K562 (cell line): ENCODE measurements around the gene CHML. TPM values are rescaled to one million over a fixed set of nuclear protein-coding genes. Genes with fewer than 3 reads are reported as not detected.

ENCODE experiments used
- ATAC-seq: fragments of 200-7000 bp; cut with Tn5 transposase; 3 replicates; pipeline ENCODE4 v1.9.1; 2020; ENCODE audit warnings: moderate library complexity
- BruUV-seq: library from RNA; stranded (reverse); fragments of 400-500 nt; replicated peaks from 2 replicates; lab custom pipeline; 2021; lab: Mats Ljungman, UMichigan
- CTCF ChIA-PET: fragments of 300-600 bp; formaldehyde crosslinking; extraction: SDS; loops from one replicate; lab custom pipeline; 2021; ENCODE audit warnings: low intra/inter-chr PET ratio; lab: Yijun Ruan, JAX
- POLR2A ChIA-PET: fragments of 300-600, 350-650 bp; sonication (Branson Sonifier 250); formaldehyde crosslinking; extraction: SDS; loops from one replicate; lab custom pipeline; 2021; ENCODE audit warnings: antibody characterized with exemption, inconsistent platforms; lab: Yijun Ruan, JAX
- DNase-seq, 4 experiments: peaks; one replicate each; pipeline versions ENCODE4 v3.0.0 to v3.0.0-alpha.2; 2011 to 2018; ENCODE audit warnings: low spot score in 3 of 4, mixed read lengths in 3 of 4; ENCODE audit errors: extremely low read depth in 1 of 4
- FAIRE-seq: peaks from 2 replicates; lab custom pipeline; 2011; peaks lifted over from hg19 to GRCh38; lab: Jason Lieb, UNC
- H2AFZ ChIP-seq: 2 replicates; pipeline ENCODE4 v1.6.0; 2011; ENCODE audit warnings: low read depth, low read length, control low read depth, inconsistent platforms
- H3K27ac ChIP-seq: fragments of 200-600 bp; 3 replicates; pipeline ENCODE4 v1.8.0; 2011; ENCODE audit warnings: low read depth, mild to moderate bottlenecking, control low read depth, inconsistent platforms, low read length, moderate library complexity, mixed read lengths; ENCODE audit errors: extremely low read depth
- H3K27me3 ChIP-seq, 2 experiments: fragments of 300-600 bp in 1 of 2; 2 replicates in 1 of 2; 3 replicates in 1 of 2; pipeline versions ENCODE4 v1.6.0 to v1.8.0; 2011; ENCODE audit warnings: inconsistent platforms in 2 of 2, low read length in 2 of 2, mild to moderate bottlenecking in 1 of 2, mixed read lengths in 1 of 2, moderate library complexity in 1 of 2; ENCODE audit not compliant: control insufficient read depth in 2 of 2, insufficient read depth in 2 of 2
- H3K36me3 ChIP-seq: fragments of 300-600 bp; 3 replicates; pipeline ENCODE4 v1.8.0; 2011; ENCODE audit warnings: mild to moderate bottlenecking, low read length, inconsistent platforms; ENCODE audit not compliant: control insufficient read depth, insufficient read depth
- H3K4me1 ChIP-seq, 2 experiments: fragments of 200-600 bp in 1 of 2; replicated peaks in 1 of 2; 2 replicates in 1 of 2; 3 replicates in 1 of 2; pipeline versions ENCODE4 v1.5.1 to v1.8.0; 2011; ENCODE audit warnings: inconsistent platforms in 2 of 2, low read length in 2 of 2, mild to moderate bottlenecking in 1 of 2, mixed read lengths in 1 of 2, moderate library complexity in 1 of 2; ENCODE audit not compliant: control insufficient read depth in 2 of 2, insufficient read depth in 2 of 2
- H3K4me2 ChIP-seq: 2 replicates; pipeline ENCODE4 v1.6.1; 2011; ENCODE audit warnings: low read length, control low read depth, inconsistent platforms, mixed read lengths; ENCODE audit not compliant: insufficient read depth
- H3K4me3 ChIP-seq: fragments of 200-600 bp; sonication (generic), shearing (Covaris generic); 2 replicates; pipeline ENCODE4 v1.5.1; 2016; ENCODE audit warnings: control low read depth, inconsistent platforms
- H3K79me2 ChIP-seq: fragments of 200-600 bp; 3 replicates; pipeline ENCODE4 v1.8.0; 2011; ENCODE audit warnings: low read length, inconsistent platforms; ENCODE audit not compliant: control insufficient read depth, insufficient read depth
- H3K9ac ChIP-seq, 2 experiments: 2 replicates each; pipeline versions ENCODE4 v1.6.0 to v1.6.1; 2011; ENCODE audit warnings: low read depth in 2 of 2, low read length in 2 of 2, control low read depth in 1 of 2, inconsistent platforms in 1 of 2, mild to moderate bottlenecking in 1 of 2, mixed read lengths in 1 of 2; ENCODE audit not compliant: insufficient read depth in 1 of 2
- H3K9me1 ChIP-seq: one replicate; pipeline ENCODE4 v1.6.0; 2011; ENCODE audit warnings: inconsistent platforms, mild to moderate bottlenecking, low read length, moderate library complexity; ENCODE audit not compliant: control insufficient read depth, insufficient read depth
- H3K9me3 ChIP-seq: replicated peaks from 2 replicates; pipeline ENCODE4 v1.5.1; 2011; ENCODE audit warnings: low read depth, low read length, inconsistent platforms; ENCODE audit not compliant: control insufficient read depth, insufficient read depth
- H4K20me1 ChIP-seq: replicated peaks from 2 replicates; pipeline ENCODE4 v1.6.1; 2011; ENCODE audit warnings: low read length, inconsistent platforms, mixed read lengths; ENCODE audit not compliant: control insufficient read depth, insufficient read depth
- BCL6 ChIP-seq: fragments of 250-450 bp; sonication (Bioruptor Pico); IDR thresholded peaks from 2 replicates; pipeline ENCODE4 v1.4.0; 2020
- EP400 ChIP-seq: fragments of 450-650 bp; IDR thresholded peaks from 2 replicates; pipeline ENCODE4 v1.6.1; 2017; ENCODE audit warnings: antibody characterized with exemption, mild to moderate bottlenecking, moderate library complexity
- MAX ChIP-seq: sonication (generic); formaldehyde crosslinking; IDR thresholded peaks from 2 replicates; pipeline ENCODE4 v1.9.0; 2022; ENCODE audit warnings: mild to moderate bottlenecking, missing genetic modification reagents
- MLX ChIP-seq, 2 experiments: fragments of 450-650 bp in 1 of 2; sonication (generic) in 1 of 2; formaldehyde crosslinking; conservative IDR thresholded peaks; 2 replicates each; pipeline versions ENCODE4 v1.4.0 to v1.8.1; 2020 to 2022; ENCODE audit warnings: mild to moderate bottlenecking in 1 of 2, missing genetic modification reagents in 1 of 2
- NCOA4 ChIP-seq: fragments of 450-650 bp; IDR thresholded peaks from 2 replicates; pipeline ENCODE4 v1.6.1; 2018; ENCODE audit warnings: mild to moderate bottlenecking; ENCODE audit not compliant: partially characterized antibody
- NELFE ChIP-seq: IDR thresholded peaks from 2 replicates; pipeline ENCODE4 v1.6.1; 2011; ENCODE audit warnings: mild to moderate bottlenecking; ENCODE audit not compliant: insufficient read depth, insufficient read length
- NFE2L1 ChIP-seq: fragments of 450-650 bp; IDR thresholded peaks from 2 replicates; pipeline ENCODE4 v1.6.1; 2016; ENCODE audit warnings: missing genetic modification characterization, low read depth, mild to moderate bottlenecking, missing compliant biosample characterization, moderate library complexity, borderline replicate concordance
- PHB2 ChIP-seq: fragments of 450-650 bp; IDR thresholded peaks from 2 replicates; pipeline ENCODE4 v1.6.1; 2017; ENCODE audit warnings: low read depth
- PPARD ChIP-seq: fragments of 250-450 bp; sonication (Bioruptor Pico); IDR thresholded peaks from 2 replicates; pipeline ENCODE4 v1.8.0; 2022; ENCODE audit warnings: inconsistent platforms, mild to moderate bottlenecking, moderate library complexity
- RB1 ChIP-seq: fragments of 450-650 bp; IDR thresholded peaks from 2 replicates; pipeline ENCODE4 v1.6.1; 2017; ENCODE audit warnings: low read depth, mild to moderate bottlenecking
- XRCC4 ChIP-seq: IDR thresholded peaks from one replicate; pipeline ENCODE4 v1.6.1; 2011; ENCODE audit not compliant: insufficient read depth, insufficient read length; ENCODE audit errors: extremely low read depth
- YBX1 ChIP-seq: fragments of 450-650 bp; IDR thresholded peaks from 2 replicates; pipeline ENCODE4 v1.7.1; 2016; ENCODE audit warnings: mild to moderate bottlenecking
- ZNF12 ChIP-seq: sonication (generic); formaldehyde crosslinking; IDR thresholded peaks from 2 replicates; pipeline ENCODE4 v1.4.0; 2020; ENCODE audit warnings: mild to moderate bottlenecking, missing genetic modification reagents
- WGBS: fragments of 100-300 bp; shearing (Covaris generic); methylation state at CpG from one replicate; pipeline ENCODE4 v1.1.6; 2016; ENCODE audit warnings: low coverage, mixed read lengths; ENCODE audit not compliant: insufficient coverage; ENCODE audit errors: missing lambda C conversion rate; 5-methylcytosine and 5-hydroxymethylcytosine counted together
- in situ Hi-C: fragments of 300-500 bp; cut with MboI; formaldehyde crosslinking; loops from 4 replicates; pipeline ENCODE4 v1.15.0; 2018; ENCODE audit warnings: inconsistent platforms, mixed read lengths
- intact Hi-C: fragments of 100-400 bp; cut with micrococcal nuclease; formaldehyde crosslinking; loops from 2 replicates; pipeline ENCODE4 v1.14.2; 2022
- polyA plus RNA-seq, 8 experiments: library from polyadenylated mRNA; depleted of rRNA in 4 of 8; stranded (reverse) in 5 of 8; unstranded in 3 of 8; fragments of >200 nt; fragmentation: Nextera tagmentation in 2 of 8; fragmentation: Illumina TruSeq in 1 of 8; extraction: Ambion mirVana in 2 of 8; extraction: Trizol in 1 of 8; gene quantifications; 2 replicates each; pipeline versions ENCODE4 v1.2.1 to v1.2.3, GENCODE V29; 2011 to 2014; ENCODE audit warnings: inconsistent platforms in 1 of 8, missing spikeins in 1 of 8
- total RNA-seq, 7 experiments: library from RNA; depleted of rRNA in 6 of 7; stranded (reverse); fragments of >200 nt in 6 of 7; fragmentation: Illumina TruSeq in 2 of 7; extraction: Trizol in 2 of 7; gene quantifications; 2 replicates each; pipeline versions ENCODE4 v1.2.1 to v1.2.3, GENCODE V29; 2011 to 2021; ENCODE audit warnings: low replicate concordance in 1 of 7
- TF ChIP-seq, protein P1 (sequence below): fragments of 450-650 bp; IDR thresholded peaks from one replicate; pipeline ENCODE4 v1.6.1; 2018; ENCODE audit warnings: mild to moderate bottlenecking, moderate library complexity; ENCODE audit not compliant: partially characterized antibody
- TF ChIP-seq, protein P2 (sequence below), 2 experiments: fragments of 450-650 bp; conservative IDR thresholded peaks; 2 replicates each; pipeline ENCODE4 v1.6.1; 2017; ENCODE audit warnings: mild to moderate bottlenecking in 2 of 2, moderate library complexity in 2 of 2
- TF ChIP-seq, protein P3 (sequence below): fragments of 450-650 bp; formaldehyde crosslinking; conservative IDR thresholded peaks from 2 replicates; pipeline ENCODE4 v1.4.0; 2022; ENCODE audit warnings: mild to moderate bottlenecking, missing genetic modification characterization

CHML gene
- total and polyA plus RNA-seq, 9 of the 15 experiments (the other 6 are each of a cell fraction or from before 2014, with no cell fraction given) = 13.0 to 88.3 (median 62.8) TPM

DNA sequence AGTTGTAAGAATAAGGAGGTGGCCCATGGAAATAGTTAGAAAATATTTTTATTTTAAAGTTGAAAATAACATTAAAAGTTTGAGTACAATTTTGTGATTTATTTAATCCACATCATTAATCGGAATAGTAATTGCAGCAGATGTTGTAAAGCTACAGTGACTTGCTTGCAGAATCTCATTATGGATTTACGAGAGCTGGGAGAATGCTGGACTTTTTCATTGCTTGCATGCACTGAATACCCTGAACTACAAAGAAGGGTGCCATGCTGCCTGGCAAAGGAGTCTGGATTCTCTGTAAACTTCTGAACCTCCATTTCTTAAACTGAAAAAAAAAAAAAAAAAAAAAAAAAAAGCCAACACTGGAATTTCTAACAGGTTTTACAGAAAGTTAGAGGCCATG, 38.4 kb upstream of the CHML start:
- intact Hi-C loops = no loop called here
- ChIA-PET POLR2A (interaction anchor here (0.6 to 3.0 kb wide), 5 partner anchors 8 to 175 kb away, joined by 3 to 8 read pairs (median 4); no protein-coding TSS in a partner anchor), CTCF (no interaction called here)
- Histone ChIP-seq H3K9me1 (no peaks in the 10 kb centered on the region), H3K79me2 (no peaks in the 10 kb centered on the region), H3K4me1 (0 out of 5 replicates have a peak, but pooled peaks cover 0 to 6% of the 10 kb centered on the region in 2 experiments), H3K9ac (no peak overlapping the region), H3K9me3 (no peaks in the 10 kb centered on the region), H3K27ac (no peak overlapping the region), H3K36me3 (no peaks in the 10 kb centered on the region), H2AFZ (no peak overlapping the region), H4K20me1 (no peaks in the 10 kb centered on the region), H3K4me3 (no peak overlapping the region), H3K4me2 (no peak overlapping the region), H3K27me3 (no peaks in the 10 kb centered on the region)
- FAIRE-seq (no peak), DNase-seq (no peak), ATAC-seq (no peak)
- 70% methylated on average over 2 of the region's 2 CpGs for WGBS
- in situ Hi-C loops = no loop called here
- no TSS peak for BruUV-seq
- TF ChIP-seq NELFE = no peak
- no peak for TF ChIP-seq MLX (CRISPR knock-in tag; conservative IDR thresholded peaks at IDR 0.05)
- TF ChIP-seq, protein P1, sequence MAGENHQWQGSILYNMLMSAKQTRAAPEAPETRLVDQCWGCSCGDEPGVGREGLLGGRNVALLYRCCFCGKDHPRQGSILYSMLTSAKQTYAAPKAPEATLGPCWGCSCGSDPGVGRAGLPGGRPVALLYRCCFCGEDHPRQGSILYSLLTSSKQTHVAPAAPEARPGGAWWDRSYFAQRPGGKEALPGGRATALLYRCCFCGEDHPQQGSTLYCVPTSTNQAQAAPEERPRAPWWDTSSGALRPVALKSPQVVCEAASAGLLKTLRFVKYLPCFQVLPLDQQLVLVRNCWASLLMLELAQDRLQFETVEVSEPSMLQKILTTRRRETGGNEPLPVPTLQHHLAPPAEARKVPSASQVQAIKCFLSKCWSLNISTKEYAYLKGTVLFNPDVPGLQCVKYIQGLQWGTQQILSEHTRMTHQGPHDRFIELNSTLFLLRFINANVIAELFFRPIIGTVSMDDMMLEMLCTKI = no peak
- no peak for TF ChIP-seq XRCC4
- TF ChIP-seq PPARD (CRISPR knock-in tag) = no peak
- TF ChIP-seq ZNF12 (CRISPR knock-in tag) = no peak
- TF ChIP-seq, protein P2, sequence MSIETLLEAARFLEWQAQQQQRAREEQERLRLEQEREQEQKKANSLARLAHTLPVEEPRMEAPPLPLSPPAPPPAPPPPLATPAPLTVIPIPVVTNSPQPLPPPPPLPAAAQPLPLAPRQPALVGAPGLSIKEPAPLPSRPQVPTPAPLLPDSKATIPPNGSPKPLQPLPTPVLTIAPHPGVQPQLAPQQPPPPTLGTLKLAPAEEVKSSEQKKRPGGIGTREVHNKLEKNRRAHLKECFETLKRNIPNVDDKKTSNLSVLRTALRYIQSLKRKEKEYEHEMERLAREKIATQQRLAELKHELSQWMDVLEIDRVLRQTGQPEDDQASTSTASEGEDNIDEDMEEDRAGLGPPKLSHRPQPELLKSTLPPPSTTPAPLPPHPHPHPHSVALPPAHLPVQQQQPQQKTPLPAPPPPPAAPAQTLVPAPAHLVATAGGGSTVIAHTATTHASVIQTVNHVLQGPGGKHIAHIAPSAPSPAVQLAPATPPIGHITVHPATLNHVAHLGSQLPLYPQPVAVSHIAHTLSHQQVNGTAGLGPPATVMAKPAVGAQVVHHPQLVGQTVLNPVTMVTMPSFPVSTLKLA (conservative IDR thresholded peaks at IDR 0.05) = no peak
- no peak for TF ChIP-seq NFE2L1 (tag)
- TF ChIP-seq YBX1 = no peak
- no peak for TF ChIP-seq PHB2
- no peak for TF ChIP-seq RB1
- no peak for TF ChIP-seq MAX (CRISPR knock-in tag)
- no peak for TF ChIP-seq NCOA4
- no peak for TF ChIP-seq EP400
- TF ChIP-seq BCL6 (CRISPR knock-in tag) = no peak
- TF ChIP-seq, protein P3, sequence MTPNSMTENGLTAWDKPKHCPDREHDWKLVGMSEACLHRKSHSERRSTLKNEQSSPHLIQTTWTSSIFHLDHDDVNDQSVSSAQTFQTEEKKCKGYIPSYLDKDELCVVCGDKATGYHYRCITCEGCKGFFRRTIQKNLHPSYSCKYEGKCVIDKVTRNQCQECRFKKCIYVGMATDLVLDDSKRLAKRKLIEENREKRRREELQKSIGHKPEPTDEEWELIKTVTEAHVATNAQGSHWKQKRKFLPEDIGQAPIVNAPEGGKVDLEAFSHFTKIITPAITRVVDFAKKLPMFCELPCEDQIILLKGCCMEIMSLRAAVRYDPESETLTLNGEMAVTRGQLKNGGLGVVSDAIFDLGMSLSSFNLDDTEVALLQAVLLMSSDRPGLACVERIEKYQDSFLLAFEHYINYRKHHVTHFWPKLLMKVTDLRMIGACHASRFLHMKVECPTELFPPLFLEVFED (CRISPR knock-in tag) = no peak
